H9 (cell line): Measurements from ENCODE around the gene STK10. TPM values are rescaled to one million over a fixed set of nuclear protein-coding genes. Genes with fewer than 3 reads are reported as not detected.

Experiments used
- DNase-seq: peaks from one replicate; pipeline ENCODE4 v3.0.0-alpha.2; 2017
- H2AFZ ChIP-seq: one replicate; pipeline ENCODE4 v1.6.1; 2013; ENCODE audit warnings: mild to moderate bottlenecking, low read length, control low read depth, moderate library complexity
- H2AK5ac ChIP-seq: 2 replicates; pipeline ENCODE4 v1.6.1; 2013; ENCODE audit warnings: low read length, control low read depth, mixed read lengths; ENCODE audit not compliant: insufficient read length
- H2BK120ac ChIP-seq: one replicate; pipeline ENCODE4 v1.6.1; 2013; ENCODE audit warnings: low read depth, mild to moderate bottlenecking, low read length, control low read depth, inconsistent platforms; ENCODE audit not compliant: poor library complexity, severe bottlenecking
- H2BK12ac ChIP-seq: 2 replicates; pipeline ENCODE4 v1.6.1; 2013; ENCODE audit warnings: low read length, control low read depth, mixed read lengths, low read depth; ENCODE audit not compliant: insufficient read length
- H2BK15ac ChIP-seq: 2 replicates; pipeline ENCODE4 v1.6.1; 2013; ENCODE audit warnings: low read depth, low read length, control low read depth
- H2BK20ac ChIP-seq: one replicate; pipeline ENCODE4 v1.6.1; 2013; ENCODE audit warnings: low read depth, mild to moderate bottlenecking, low read length, control low read depth, inconsistent platforms; ENCODE audit not compliant: poor library complexity, severe bottlenecking
- H2BK5ac ChIP-seq: 2 replicates; pipeline ENCODE4 v1.6.1; 2013; ENCODE audit warnings: low read length, control low read depth, mixed read lengths; ENCODE audit not compliant: insufficient read length
- H3K14ac ChIP-seq: 2 replicates; pipeline ENCODE4 v1.6.1; 2013; ENCODE audit warnings: low read length, control low read depth; ENCODE audit not compliant: insufficient read depth
- H3K18ac ChIP-seq: 2 replicates; pipeline ENCODE4 v1.6.1; 2013; ENCODE audit warnings: low read depth, mild to moderate bottlenecking, mixed read lengths, low read length, control low read depth; ENCODE audit not compliant: insufficient read length
- H3K23ac ChIP-seq: 2 replicates; pipeline ENCODE4 v1.6.1; 2013; ENCODE audit warnings: low read length, control low read depth, mixed read lengths, low read depth; ENCODE audit not compliant: insufficient read length
- H3K23me2 ChIP-seq: 2 replicates; pipeline ENCODE4 v1.6.1; 2013; ENCODE audit warnings: low read depth, mild to moderate bottlenecking, mixed read lengths, low read length, control low read depth; ENCODE audit not compliant: insufficient read length, poor library complexity, severe bottlenecking
- H3K27ac ChIP-seq: 2 replicates; pipeline ENCODE4 v1.5.1; 2013; ENCODE audit warnings: low read length, control low read depth, mixed read lengths, low read depth; ENCODE audit not compliant: insufficient read length
- H3K27me3 ChIP-seq: 2 replicates; pipeline ENCODE4 v1.6.1; 2013; ENCODE audit warnings: low read length, control low read depth, inconsistent platforms; ENCODE audit not compliant: insufficient read depth
- H3K4ac ChIP-seq: 2 replicates; pipeline ENCODE4 v1.6.1; 2013; ENCODE audit warnings: low read depth, mild to moderate bottlenecking, control low read depth, inconsistent platforms, low read length, moderate library complexity
- H3K4me1 ChIP-seq: 2 replicates; pipeline ENCODE4 v1.6.1; 2013; ENCODE audit warnings: low read length, control low read depth, inconsistent platforms; ENCODE audit not compliant: insufficient read depth
- H3K4me2 ChIP-seq: 2 replicates; pipeline ENCODE4 v1.6.1; 2013; ENCODE audit warnings: low read length, control low read depth, mixed read lengths; ENCODE audit not compliant: insufficient read length, insufficient read depth
- H3K56ac ChIP-seq: 2 replicates; pipeline ENCODE4 v1.6.1; 2013; ENCODE audit warnings: low read depth, mild to moderate bottlenecking, mixed read lengths, low read length, control low read depth; ENCODE audit not compliant: insufficient read length
- H3K79me1 ChIP-seq: 2 replicates; pipeline ENCODE4 v1.6.1; 2013; ENCODE audit warnings: low read depth, mild to moderate bottlenecking, moderate library complexity, low read length, control low read depth, inconsistent platforms; ENCODE audit not compliant: insufficient read depth, poor library complexity, severe bottlenecking
- H3K79me2 ChIP-seq: 2 replicates; pipeline ENCODE4 v1.6.1; 2013; ENCODE audit warnings: low read length, control low read depth, inconsistent platforms; ENCODE audit not compliant: insufficient read depth
- H3K9ac ChIP-seq: 2 replicates; pipeline ENCODE4 v1.6.1; 2013; ENCODE audit warnings: low read length, control low read depth, mixed read lengths; ENCODE audit not compliant: insufficient read length; ENCODE audit errors: extremely low read depth
- H3K9me3 ChIP-seq: one replicate; pipeline ENCODE4 v1.6.1; 2013; ENCODE audit warnings: low read depth, low read length, inconsistent platforms; ENCODE audit not compliant: control insufficient read depth
- H3T11ph ChIP-seq: one replicate; pipeline ENCODE4 v1.6.1; 2013; ENCODE audit warnings: mild to moderate bottlenecking, low read length, control low read depth, inconsistent platforms
- H4K20me1 ChIP-seq: one replicate; pipeline ENCODE4 v1.6.1; 2013; ENCODE audit not compliant: control insufficient read depth, insufficient read length, insufficient read depth
- H4K5ac ChIP-seq: 2 replicates; pipeline ENCODE4 v1.6.1; 2013; ENCODE audit warnings: low read depth, mild to moderate bottlenecking, mixed read lengths, low read length, control low read depth; ENCODE audit not compliant: insufficient read length
- H4K8ac ChIP-seq: replicated peaks from 2 replicates; pipeline ENCODE4 v1.6.1; 2013; ENCODE audit warnings: low read length, control low read depth, mixed read lengths, low read depth; ENCODE audit not compliant: insufficient read length
- H4K91ac ChIP-seq: 2 replicates; pipeline ENCODE4 v1.6.1; 2013; ENCODE audit warnings: low read depth, mild to moderate bottlenecking, moderate library complexity, mixed read lengths, low read length, control low read depth; ENCODE audit not compliant: insufficient read length
- H3K27ac Mint-ChIP-seq, 3 experiments: 2 replicates in 2 of 3; 3 replicates in 1 of 3; pipeline ENCODE4 v1.8.0; 2020 to 2021; ENCODE audit warnings: mixed read lengths in 3 of 3, mild to moderate bottlenecking in 1 of 3, moderate library complexity in 1 of 3
- H3K27me3 Mint-ChIP-seq: 2 replicates; pipeline ENCODE4 v1.8.0; 2021; ENCODE audit warnings: low read depth, mild to moderate bottlenecking, moderate library complexity, mixed read lengths
- H3K36me3 Mint-ChIP-seq, 3 experiments: 2 replicates in 2 of 3; 3 replicates in 1 of 3; pipeline ENCODE4 v1.8.0; 2020 to 2021; ENCODE audit warnings: low read depth in 3 of 3, mixed read lengths in 3 of 3; ENCODE audit not compliant: insufficient read depth in 1 of 3
- H3K4me1 Mint-ChIP-seq, 2 experiments: 2 replicates each; pipeline ENCODE4 v1.8.0; 2020; ENCODE audit warnings: mixed read lengths in 2 of 2
- H3K4me3 Mint-ChIP-seq, 2 experiments: 2 replicates in 1 of 2; 3 replicates in 1 of 2; pipeline ENCODE4 v1.8.0; 2020 to 2021; ENCODE audit warnings: mild to moderate bottlenecking in 2 of 2, mixed read lengths in 2 of 2, moderate library complexity in 1 of 2
- H3K9me3 Mint-ChIP-seq, 2 experiments: 2 replicates in 1 of 2; 3 replicates in 1 of 2; pipeline ENCODE4 v1.8.0; 2020; ENCODE audit warnings: mild to moderate bottlenecking in 2 of 2, mixed read lengths in 2 of 2, moderate library complexity in 1 of 2
- CTCF ChIP-seq: fragments of 200-600 bp; sonication (generic); conservative IDR thresholded peaks from 3 replicates; pipeline ENCODE4 v1.8.0; 2021; ENCODE audit warnings: antibody characterized with exemption, mild to moderate bottlenecking
- WGBS: extraction: QIAGEN DNeasy Blood & Tissue Kit; methylation state at CpG from one replicate; pipeline ENCODE4 v1.1.7; 2013; ENCODE audit warnings: missing lambda C conversion rate, low lambda C conversion rate, mixed read lengths; ENCODE audit not compliant: insufficient read length; ENCODE audit errors: extremely low coverage; 5-methylcytosine and 5-hydroxymethylcytosine counted together
- total RNA-seq: library from RNA; stranded (reverse); gene quantifications from 2 replicates; pipeline ENCODE4 v1.2.1, GENCODE V29; 2021

STK10 gene
- total RNA-seq, 1 experiment from 2014 or later = 14.6 TPM

- DNase-seq = peak; percentile 23
- H3T11ph ChIP-seq = no peak overlapping the region
- no peak overlapping the region for H2BK12ac ChIP-seq
- H3K23ac ChIP-seq = no peak overlapping the region
- H2BK5ac ChIP-seq = no peak overlapping the region
- H2BK20ac ChIP-seq = no peak overlapping the region
- no peak overlapping the region for H3K4ac ChIP-seq
- H3K14ac ChIP-seq = no peak overlapping the region
- no peaks in the 10 kb centered on the region for H4K20me1 ChIP-seq
- no peak overlapping the region for H2BK120ac ChIP-seq
- H3K23me2 ChIP-seq = no peaks in the 10 kb centered on the region
- no peak overlapping the region for H3K18ac ChIP-seq
- no peaks in the 10 kb centered on the region for H3K27me3 ChIP-seq
- H2AFZ ChIP-seq = no peak overlapping the region
- H3K27ac ChIP-seq = no peak overlapping the region
- no peak overlapping the region for H2AK5ac ChIP-seq
- H4K8ac ChIP-seq = no peak overlapping the region
- H3K9ac ChIP-seq = no peak overlapping the region
- Mint-ChIP-seq H3K9me3 (peaks cover 0 to 5% of the 10 kb centered on the region in 2 experiments; a peak in 2 of 5 replicates), H3K27ac (peak overlapping the region in 2 of 3 experiments; percentile 16 to 54; a peak in 3 of 7 replicates), H3K4me1 (peaks cover 10 to 14% of the 10 kb centered on the region in 2 experiments), H3K4me3 (no peak overlapping the region), H3K36me3 (peaks cover 3 to 15% (median 13%) of the 10 kb centered on the region in 3 experiments; a peak in 5 of 7 replicates), H3K27me3 (no peaks in the 10 kb centered on the region)
- H3K9me3 ChIP-seq = no peaks in the 10 kb centered on the region
- no peak overlapping the region for H3K4me2 ChIP-seq
- H4K5ac ChIP-seq = no peak overlapping the region
- H3K56ac ChIP-seq = no peak overlapping the region
- H3K79me1 ChIP-seq = no peaks in the 10 kb centered on the region
- TF ChIP-seq CTCF = no peak
- no CpG with 5 or more reads among the region's 3 CpGs for WGBS
- H4K91ac ChIP-seq = no peak overlapping the region
- H3K4me1 ChIP-seq = no peaks in the 10 kb centered on the region
- no peak overlapping the region for H2BK15ac ChIP-seq
- no peaks in the 10 kb centered on the region for H3K79me2 ChIP-seq
Observed at GRCh38 chr5:172071309-172071875, 116.6 kb downstream of the STK10 start.
